GM18511 (cell line): Measurements from ENCODE around the gene FAAP100.
A peak's percentile ranks its signal among the peaks of the same experiment; 100 is the strongest.

ENCODE experiments used
- ATAC-seq: cut with Tn5 transposase; IDR thresholded peaks from one replicate; pipeline ENCODE4 v1.9.1; 2021; ENCODE audit warnings: mild to moderate bottlenecking, moderate library complexity; ENCODE audit not compliant: unreplicated experiment

The FAAP100 gene

GRCh38 chr17:81553616-81554181, 1.5 kb upstream of the FAAP100 start:
- no peak for ATAC-seq

DNA sequence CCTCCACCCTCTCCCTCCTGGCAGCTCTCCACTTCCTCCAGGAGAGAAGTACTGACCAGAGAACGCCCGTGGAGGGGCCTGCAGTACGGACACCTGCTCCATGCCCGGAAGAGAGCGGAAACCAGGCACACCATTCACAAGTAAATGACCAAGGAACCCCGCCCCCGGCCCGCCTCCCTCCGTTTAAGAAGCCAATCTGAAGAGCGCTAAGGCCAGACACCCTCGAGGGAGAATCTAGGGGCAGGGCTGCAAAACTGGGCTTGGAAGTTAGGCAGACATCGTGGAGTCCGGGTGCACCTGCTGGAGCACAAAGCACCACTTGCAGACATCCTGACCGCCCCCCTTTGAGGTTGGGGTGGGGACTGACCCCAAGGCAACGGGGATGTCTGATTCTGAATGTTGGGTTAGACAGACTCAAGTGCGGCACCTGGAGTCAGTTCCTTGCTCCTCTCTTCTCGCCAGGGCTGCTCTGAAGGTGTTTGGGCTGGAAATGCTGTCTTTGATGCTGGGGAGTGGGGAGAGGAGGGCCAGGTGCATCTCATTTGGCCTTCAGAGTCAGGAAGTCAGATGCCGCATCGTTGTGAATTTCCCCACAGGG, 964 bp upstream of the FAAP100 start:
- peak; percentile 52 for ATAC-seq

GRCh38 chr17:81551458-81552243, 502 bp downstream of the FAAP100 start:
- ATAC-seq, result peak; percentile 18

- ATAC-seq, result no peak
These were observed 1.2 kb downstream of the FAAP100 start for GRCh38 chr17:81550830-81551457.

GRCh38 chr17:81550285-81550684, 1.9 kb downstream of the FAAP100 start:
- ATAC-seq, result no peak

DNA sequence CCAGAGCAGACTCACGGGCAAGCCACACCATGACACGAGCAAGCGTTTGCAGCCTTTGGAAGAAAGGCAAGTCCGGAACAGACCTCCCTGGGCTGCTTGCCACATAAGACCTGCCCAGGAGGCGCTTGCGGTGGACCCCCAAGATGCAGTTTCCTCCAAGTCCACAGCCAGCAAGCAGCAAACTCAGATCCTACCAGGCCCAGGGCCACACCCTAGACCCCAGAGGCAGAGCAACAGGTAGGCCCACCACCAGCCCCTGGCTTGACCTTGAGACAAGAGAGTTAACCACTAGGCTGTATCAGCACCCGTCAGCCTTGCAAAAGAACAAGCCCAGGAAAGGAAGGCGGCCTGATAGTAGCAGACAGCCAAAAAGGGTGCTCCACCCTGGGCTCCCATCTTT, 2.3 kb downstream of the FAAP100 start:
- ATAC-seq, result no peak

GRCh38 chr17:81549031-81549557, 3.1 kb downstream of the FAAP100 start:
- no peak for ATAC-seq

DNA sequence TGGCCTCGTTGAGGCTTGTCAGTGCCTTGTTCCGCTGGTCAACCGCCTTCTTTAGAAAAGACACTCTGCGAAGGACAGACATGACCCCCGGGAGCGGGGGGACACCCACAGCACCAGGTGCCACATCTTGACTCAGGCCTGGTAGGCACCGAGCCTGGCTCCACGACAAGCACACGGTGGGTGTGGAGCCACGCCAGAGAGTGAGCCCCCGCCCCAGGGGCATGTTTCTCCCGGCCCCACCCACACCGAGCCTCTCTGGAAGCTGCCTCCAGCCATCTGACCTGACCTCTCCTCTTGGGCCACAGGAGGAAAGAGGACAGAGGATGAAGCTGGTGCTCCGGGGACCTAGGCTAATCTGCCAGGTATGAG, 4.6 kb downstream of the FAAP100 start:
- ATAC-seq, result no peak

DNA sequence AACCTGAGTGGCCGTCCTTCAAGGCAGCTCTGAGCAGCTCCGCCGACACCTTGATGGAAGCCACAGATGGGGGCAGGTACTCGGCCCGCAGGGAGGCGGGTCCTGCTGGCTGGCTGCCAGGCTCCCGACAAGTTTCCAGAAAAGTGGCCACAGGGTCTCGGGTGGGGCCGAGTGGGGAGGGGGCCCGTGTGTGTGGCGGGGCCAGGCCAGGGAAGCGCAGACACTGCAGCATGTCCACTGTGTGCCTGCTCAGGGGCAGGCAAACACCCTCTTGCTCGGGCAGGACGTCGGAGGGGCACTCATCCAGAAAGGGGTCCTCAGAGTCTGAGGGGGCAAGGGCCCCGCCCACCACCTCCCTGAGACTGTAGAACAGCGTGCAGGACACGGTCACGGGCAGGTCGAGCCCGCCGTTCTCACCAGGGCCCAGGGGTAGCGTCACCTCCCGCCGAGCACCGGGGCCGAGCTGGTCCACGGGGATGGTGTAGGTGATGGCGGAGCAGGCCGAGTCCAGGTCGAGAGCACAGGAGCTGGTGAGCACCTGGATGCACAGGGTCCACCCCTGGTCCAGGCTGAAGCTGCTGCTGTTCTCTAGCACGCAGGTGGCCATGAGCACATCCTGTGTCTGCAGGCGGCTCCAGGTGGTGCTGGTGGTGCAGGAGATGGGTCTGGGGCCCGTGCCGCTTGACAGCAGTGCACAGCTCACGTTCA, 5.1 kb downstream of the FAAP100 start:
- no peak for ATAC-seq

GRCh38 chr17:81545160-81545949, 6.8 kb downstream of the FAAP100 start:
- ATAC-seq, result no peak

- no peak for ATAC-seq
These were observed 7.7 kb downstream of the FAAP100 start for GRCh38 chr17:81544281-81544974.

DNA sequence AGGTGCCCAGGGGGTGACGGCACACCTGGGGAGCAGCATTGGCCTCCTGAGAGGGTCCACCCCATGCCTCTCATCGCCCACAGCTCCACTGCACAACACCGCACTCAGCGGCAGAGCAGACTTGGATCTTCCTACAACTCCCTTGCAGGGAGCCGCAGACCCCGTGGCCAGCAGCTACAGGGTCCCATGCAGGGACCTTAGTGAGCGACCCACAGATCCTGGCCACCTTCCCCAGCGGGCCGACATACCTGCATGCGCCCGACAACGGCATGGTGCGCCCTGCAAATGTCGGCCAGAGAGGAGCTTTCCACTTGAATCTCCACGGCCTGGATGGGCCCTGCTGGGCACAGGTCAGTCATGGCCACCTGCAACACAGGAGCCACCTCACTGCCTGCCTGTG, 8.4 kb downstream of the FAAP100 start:
- ATAC-seq, result no peak

DNA sequence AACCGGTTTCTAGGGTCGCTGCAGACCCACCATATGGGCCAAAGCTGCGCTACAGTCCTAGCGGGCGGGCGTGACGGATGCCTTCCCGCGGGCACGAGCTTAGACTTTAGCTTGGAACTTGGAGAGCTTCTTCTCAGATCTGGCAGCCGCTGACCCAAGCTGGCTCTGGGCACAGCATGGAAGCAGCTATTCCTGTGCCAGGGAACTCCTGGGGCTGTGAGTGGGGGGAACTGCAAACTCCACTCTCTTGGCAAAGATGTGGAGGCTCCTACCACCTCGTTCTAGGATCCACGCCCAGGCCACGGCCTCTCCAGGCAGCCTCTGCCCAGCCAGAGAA, 8.8 kb downstream of the FAAP100 start:
- ATAC-seq, result no peak

DNA sequence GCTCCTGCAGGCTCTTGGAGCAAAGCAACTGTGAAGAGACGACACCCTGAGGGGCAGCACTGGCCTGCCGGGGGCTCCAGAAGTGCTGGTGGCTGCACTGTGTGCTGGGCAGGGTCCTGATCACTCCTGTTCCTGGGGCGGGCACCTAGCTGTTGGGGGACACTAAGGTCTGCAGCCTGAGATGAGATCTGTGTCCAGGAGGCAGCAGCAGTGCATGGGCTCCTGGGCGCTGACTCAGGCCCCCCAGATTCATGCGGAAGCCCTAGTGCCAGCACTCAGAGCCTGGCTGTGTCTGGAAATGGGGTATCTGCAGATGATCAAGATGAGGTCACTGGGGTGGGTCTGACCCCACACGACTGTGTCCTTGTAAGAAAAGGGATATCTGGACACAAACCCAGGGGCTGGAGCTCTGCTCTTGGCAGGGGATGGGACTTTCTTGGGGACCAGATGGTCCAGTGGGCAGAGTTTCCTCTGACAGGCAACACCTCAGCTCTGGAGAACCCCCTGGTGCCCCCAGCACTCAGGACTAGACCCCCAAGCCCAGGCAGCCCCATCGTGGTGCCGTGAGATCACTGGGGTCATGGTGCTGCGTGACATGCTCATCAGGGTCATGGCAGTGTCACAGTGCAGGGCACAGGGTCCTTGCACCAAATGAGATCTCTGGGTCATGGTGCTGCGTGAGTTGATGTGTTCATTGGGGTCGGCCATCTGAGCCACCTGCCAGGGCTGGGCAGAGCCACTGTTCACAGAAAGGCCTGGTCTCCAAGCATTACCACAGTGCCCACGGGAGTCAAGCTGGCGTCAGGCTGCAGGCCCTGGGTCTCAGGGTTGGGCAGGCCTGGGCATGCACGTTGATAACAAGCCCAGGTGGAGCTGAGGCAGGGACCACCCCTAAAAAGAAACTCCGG, 9.5 kb downstream of the FAAP100 start:
- ATAC-seq, result no peak

- ATAC-seq, result no peak
These were observed 11.0 kb downstream of the FAAP100 start for GRCh38 chr17:81541123-81541522.

DNA sequence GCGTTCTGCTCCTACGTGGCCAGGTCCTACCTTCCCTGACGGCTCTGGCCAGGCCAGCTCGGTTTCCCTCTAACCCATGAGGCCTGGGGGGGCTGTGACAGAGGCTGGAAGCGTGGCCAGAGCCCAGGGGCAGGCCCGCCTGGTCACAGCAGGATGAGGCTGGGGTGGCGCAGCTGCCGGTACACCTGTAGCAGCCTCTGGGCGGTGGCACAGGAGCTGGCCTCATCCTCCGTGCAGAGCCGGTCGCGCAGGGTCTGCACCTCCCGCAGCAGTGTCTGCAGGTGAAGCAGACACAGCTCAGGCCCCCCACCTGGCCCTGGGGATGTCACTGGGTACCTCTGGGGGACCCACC, 11.5 kb downstream of the FAAP100 start:
- ATAC-seq, result no peak

GRCh38 chr17:81539961-81540675, 12.0 kb downstream of the FAAP100 start:
- ATAC-seq, result no peak

DNA sequence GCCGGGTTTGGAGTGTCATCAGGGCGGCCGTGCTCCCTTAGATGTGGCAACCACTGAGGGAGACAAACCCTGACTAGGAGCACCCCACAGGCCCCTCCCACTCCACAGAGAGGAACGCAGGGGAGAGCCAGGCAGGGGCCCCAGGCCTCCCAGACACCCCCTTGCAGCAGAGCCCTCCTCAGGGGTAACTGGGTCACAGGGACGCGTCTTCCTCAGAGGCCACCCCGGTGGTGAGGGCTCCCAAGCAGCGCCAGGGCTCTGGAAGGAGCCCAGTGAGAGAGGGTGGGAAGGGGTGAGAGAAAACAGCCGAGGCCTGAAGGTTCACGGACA, 12.6 kb downstream of the FAAP100 start:
- no peak for ATAC-seq
